ENCODE data around the gene SLC9C1. TPM values are rescaled to one million over a fixed set of nuclear protein-coding genes. Genes with fewer than 3 reads are reported as not detected.

SLC9C1 gene
- total RNA-seq, 4 donors from 2014 or later = not detected

- 72 to 77% methylated on average over 7 to 10 of the region's 10 CpGs for WGBS, 2 donors (ENCODE audit: low coverage in 1 of 2)
- TF ChIP-seq POLR2A (IDR thresholded peaks at IDR 0.05) (no peak), EP300 (IDR thresholded peaks at IDR 0.05; ENCODE audit: low read depth) (no peak), CTCF (IDR thresholded peaks at IDR 0.05) (no peak), POLR2AphosphoS5 (IDR thresholded peaks at IDR 0.05) (no peak)
- intact Hi-C loops (cut with DNase I; ENCODE audit: low total_unique reads) = no loop called here
- Histone ChIP-seq H3K9me3 (no peaks in the 10 kb centered on the region), H3K4me3 (no peak overlapping the region), H3K27me3 (no peaks in the 10 kb centered on the region), H3K27ac (peak overlapping the region in 1 of 4 donors; percentile 13), H3K36me3 (no peaks in the 10 kb centered on the region), H3K4me1 (peaks cover 0 to 8% (median 0%) of the 10 kb centered on the region in 4 donors)
- in situ Hi-C loops (cut with MboI; ENCODE audit: low pct_ligation_motif_present in 1 of 4, low pct_unique_long_range_greater_than_20kb in 1 of 4, low sequenced_read_pairs in 3 of 4) = loop anchor here in 2 of 4 donors (25.0 kb wide), 1 partner anchor 384 kb away; no protein-coding TSS in a partner anchor
- no peak for DNase-seq
These were observed 166.2 kb downstream of the SLC9C1 start for GRCh38 chr3:112127522-112128494.

- H3K9me3 ChIP-seq = no peaks in the 10 kb centered on the region
- H3K27me3 ChIP-seq = no peaks in the 10 kb centered on the region
- H3K27ac ChIP-seq = peak overlapping the region in 1 of 4 donors; percentile 13
- WGBS, 2 donors (ENCODE audit: low coverage in 1 of 2) = 57 to 65% methylated on average over 1 of the region's 1 CpG
- no peak for DNase-seq
- no peaks in the 10 kb centered on the region for H3K36me3 ChIP-seq
- intact Hi-C loops (cut with DNase I; ENCODE audit: low total_unique reads) (no loop called here), in situ Hi-C loops (cut with MboI; ENCODE audit: low pct_ligation_motif_present in 1 of 4, low pct_unique_long_range_greater_than_20kb in 1 of 4, low sequenced_read_pairs in 3 of 4) (loop anchor here in 2 of 4 donors (25.0 kb wide), 1 partner anchor 386 kb away; no protein-coding TSS in a partner anchor)
- H3K4me3 ChIP-seq = no peak overlapping the region
- TF ChIP-seq POLR2AphosphoS5 (IDR thresholded peaks at IDR 0.05) (no peak), POLR2A (IDR thresholded peaks at IDR 0.05) (no peak), EP300 (IDR thresholded peaks at IDR 0.05; ENCODE audit: low read depth) (no peak), CTCF (IDR thresholded peaks at IDR 0.05) (no peak)
- peaks cover 0 to 8% (median 0%) of the 10 kb centered on the region in 4 donors for H3K4me1 ChIP-seq
These were observed 167.5 kb downstream of the SLC9C1 start for GRCh38 chr3:112126511-112126911.

GRCh38 chr3:112124907-112125607 is 169.0 kb downstream of the SLC9C1 start:
- Histone ChIP-seq H3K27me3 (no peaks in the 10 kb centered on the region), H3K27ac (no peak overlapping the region), H3K9me3 (no peaks in the 10 kb centered on the region), H3K36me3 (no peaks in the 10 kb centered on the region), H3K4me1 (peaks cover 0 to 8% (median 0%) of the 10 kb centered on the region in 4 donors), H3K4me3 (no peak overlapping the region)
- intact Hi-C loops (cut with DNase I; ENCODE audit: low total_unique reads) (no loop called here), in situ Hi-C loops (cut with MboI; ENCODE audit: low pct_ligation_motif_present in 1 of 4, low pct_unique_long_range_greater_than_20kb in 1 of 4, low sequenced_read_pairs in 3 of 4) (loop anchor here (25.0 kb wide), 3 partner anchors 162 to 862 kb away; partner anchors contain the start of genes CD200R1 (in 1 of the 4), GTPBP8 (in 1 of the 4) and SLC9C1 (in 1 of the 4))
- TF ChIP-seq POLR2A (IDR thresholded peaks at IDR 0.05) = no peak
- TF ChIP-seq POLR2AphosphoS5 (IDR thresholded peaks at IDR 0.05) = no peak
- no peak for TF ChIP-seq CTCF (IDR thresholded peaks at IDR 0.05)
- no peak for TF ChIP-seq EP300 (IDR thresholded peaks at IDR 0.05; ENCODE audit: low read depth)
- DNase-seq = no peak
- 63 to 86% methylated on average over 2 to 5 of the region's 5 CpGs for WGBS, 2 donors (ENCODE audit: low coverage in 1 of 2)

- Histone ChIP-seq H3K27ac (no peak overlapping the region), H3K4me3 (no peak overlapping the region), H3K27me3 (no peaks in the 10 kb centered on the region), H3K4me1 (peaks cover 0 to 8% (median 0%) of the 10 kb centered on the region in 4 donors), H3K9me3 (no peaks in the 10 kb centered on the region), H3K36me3 (no peaks in the 10 kb centered on the region)
- 84% methylated on average over 2 of the region's 2 CpGs; no CpG with 5 or more reads in 1 of the 2 donors for WGBS, 2 donors (ENCODE audit: low coverage in 1 of 2)
- no peak for TF ChIP-seq CTCF (IDR thresholded peaks at IDR 0.05)
- TF ChIP-seq EP300 (IDR thresholded peaks at IDR 0.05; ENCODE audit: low read depth) = no peak
- TF ChIP-seq POLR2A (IDR thresholded peaks at IDR 0.05) = no peak
- no peak for TF ChIP-seq POLR2AphosphoS5 (IDR thresholded peaks at IDR 0.05)
- in situ Hi-C loops (cut with MboI; ENCODE audit: low pct_ligation_motif_present in 1 of 4, low pct_unique_long_range_greater_than_20kb in 1 of 4, low sequenced_read_pairs in 3 of 4) = loop anchor here in 2 of 4 donors (25.0 kb wide), 3 partner anchors 164 to 864 kb away; partner anchors contain the start of genes CD200R1 (in 1 of the 2), GTPBP8 (in 1 of the 2) and SLC9C1 (in 1 of the 2)
- intact Hi-C loops (cut with DNase I; ENCODE audit: low total_unique reads) = no loop called here
- DNase-seq = no peak
These were observed 170.5 kb downstream of the SLC9C1 start for GRCh38 chr3:112123548-112123947.
